HCT116 (cell line): Measurements from ENCODE around the gene ZNF367. TPM values are rescaled to one million over a fixed set of nuclear protein-coding genes. Genes with fewer than 3 reads are reported as not detected.

Experiments
- ATAC-seq: fragments of 200-7000 bp; cut with Tn5 transposase; 2 replicates; pipeline ENCODE4 v1.9.1; 2020; ENCODE audit warnings: mild to moderate bottlenecking, moderate library complexity
- BruUV-seq: library from RNA; stranded (reverse); fragments of 400-500 nt; replicated peaks from 2 replicates; lab custom pipeline; 2021; lab: Mats Ljungman, UMichigan
- CTCF ChIA-PET: fragments of 300-600 bp; sonication (Branson Sonifier 250); formaldehyde crosslinking; loops from one replicate; lab custom pipeline; 2021; ENCODE audit warnings: antibody characterized with exemption; lab: Charles Lee
- POLR2A ChIA-PET: fragments of 300-600, 350-600 bp; sonication (Branson Sonifier 250); formaldehyde crosslinking; loops from one replicate; lab custom pipeline; 2021; ENCODE audit warnings: antibody characterized with exemption; lab: Charles Lee
- RAD21 ChIA-PET, 2 experiments: fragments of 300-600 bp; sonication (Branson Sonifier 250); formaldehyde crosslinking; loops; one replicate each; lab custom pipeline; 2023; ENCODE audit warnings: low total read pairs in 2 of 2; ENCODE audit not compliant: uncharacterized antibody in 2 of 2, unreplicated experiment in 2 of 2, low non-redundant PET in 1 of 2; lab: Charles Lee
- DNase-seq: peaks from one replicate; pipeline ENCODE4 v3.0.0-alpha.2; 2010; ENCODE audit warnings: low read depth, low spot score
- H2AFZ ChIP-seq: fragments of 200-600 bp; shearing (Covaris generic), sonication (generic); 2 replicates; pipeline ENCODE4 v1.6.1; 2017; ENCODE audit warnings: low read depth, mixed run types, mixed read lengths, antibody characterized with exemption, low read length; ENCODE audit not compliant: poor library complexity, severe bottlenecking
- H3K27ac ChIP-seq: 2 replicates; pipeline ENCODE4 v1.5.1; 2012; ENCODE audit warnings: low read depth, low read length
- H3K27me3 ChIP-seq: fragments of 200-600 bp; sonication (generic); 2 replicates; pipeline ENCODE4 v1.6.1; 2016; ENCODE audit warnings: mixed run types, low read length, mixed read lengths; ENCODE audit not compliant: insufficient read depth
- H3K36me3 ChIP-seq, 2 experiments: fragments of 200-500 bp in 1 of 2; fragments of 200-600 bp in 1 of 2; sonication (Bioruptor generic) in 1 of 2; sonication (generic) in 1 of 2; 2 replicates each; pipeline versions ENCODE4 v1.5.1 to v1.6.1; 2014 to 2016; ENCODE audit warnings: low read length in 2 of 2, inconsistent platforms in 1 of 2, mixed read lengths in 1 of 2, mixed run types in 1 of 2; ENCODE audit not compliant: insufficient read depth in 2 of 2, control insufficient read depth in 1 of 2
- H3K4me1 ChIP-seq, 2 experiments: fragments of 200-600 bp in 1 of 2; sonication (generic) in 1 of 2; 2 replicates each; pipeline versions ENCODE4 v1.5.1 to v1.6.1; 2012 to 2017; ENCODE audit warnings: low read length in 2 of 2, inconsistent platforms in 1 of 2, mild to moderate bottlenecking in 1 of 2, mixed read lengths in 1 of 2, mixed run types in 1 of 2, moderate library complexity in 1 of 2; ENCODE audit not compliant: insufficient read depth in 2 of 2, control insufficient read depth in 1 of 2
- H3K4me2 ChIP-seq: fragments of 200-600 bp; sonication (generic); 2 replicates; pipeline ENCODE4 v1.6.1; 2017; ENCODE audit warnings: mixed run types, low read length, mixed read lengths
- H3K4me3 ChIP-seq, 2 experiments: fragments of 200-600 bp in 1 of 2; sonication (generic) in 1 of 2; replicated peaks in 1 of 2; 2 replicates each; pipeline ENCODE4 v1.5.1; 2011 to 2016; ENCODE audit warnings: low read length in 2 of 2, control low read depth in 1 of 2, low read depth in 1 of 2, mild to moderate bottlenecking in 1 of 2, mixed read lengths in 1 of 2, mixed run types in 1 of 2
- H3K79me2 ChIP-seq: fragments of 200-600 bp; sonication (generic); 2 replicates; pipeline ENCODE4 v1.6.1; 2017; ENCODE audit warnings: mild to moderate bottlenecking, mixed run types, low read length, moderate library complexity, mixed read lengths; ENCODE audit not compliant: insufficient read depth
- H3K9ac ChIP-seq: fragments of 200-600 bp; sonication (generic); 2 replicates; pipeline ENCODE4 v1.6.1; 2016; ENCODE audit warnings: low read length, mixed read lengths
- H3K9me2 ChIP-seq: fragments of 200-600 bp; sonication (generic), shearing (Covaris generic); 2 replicates; pipeline ENCODE4 v1.6.1; 2017; ENCODE audit warnings: mixed run types, mild to moderate bottlenecking, moderate library complexity; ENCODE audit not compliant: insufficient read depth
- H3K9me3 ChIP-seq, 2 experiments: fragments of 200-500 bp in 1 of 2; fragments of 200-600 bp in 1 of 2; sonication (Bioruptor generic) in 1 of 2; sonication (generic) in 1 of 2; 2 replicates each; pipeline ENCODE4 v1.6.1; 2014 to 2017; ENCODE audit warnings: low read length in 2 of 2, mixed read lengths in 2 of 2, inconsistent platforms in 1 of 2, low read depth in 1 of 2, mild to moderate bottlenecking in 1 of 2, mixed run types in 1 of 2, moderate library complexity in 1 of 2; ENCODE audit not compliant: control insufficient read depth in 1 of 2, insufficient read depth in 1 of 2
- H4K20me1 ChIP-seq: fragments of 200-600 bp; sonication (generic), shearing (Covaris generic); 2 replicates; pipeline ENCODE4 v1.6.1; 2017; ENCODE audit warnings: mixed run types, mild to moderate bottlenecking, moderate library complexity; ENCODE audit not compliant: insufficient read depth
- CEBPB ChIP-seq: IDR thresholded peaks from 2 replicates; pipeline ENCODE4 v1.6.1; 2012; ENCODE audit warnings: low read depth
- ELF1 ChIP-seq: IDR thresholded peaks from 2 replicates; pipeline ENCODE4 v1.6.1; 2012; ENCODE audit warnings: low read depth, borderline replicate concordance
- FOSL1 ChIP-seq: IDR thresholded peaks from 2 replicates; pipeline ENCODE4 v1.6.1; 2012; ENCODE audit warnings: low read depth
- YY1 ChIP-seq: IDR thresholded peaks from 2 replicates; pipeline ENCODE4 v1.6.1; 2011; ENCODE audit warnings: low read length, low read depth, moderate library complexity, mild to moderate bottlenecking; ENCODE audit not compliant: insufficient replicate concordance; ENCODE audit errors: extremely low read depth
- intact Hi-C: fragments of 100-400 bp; cut with micrococcal nuclease; formaldehyde crosslinking; loops from 2 replicates; pipeline ENCODE4 v1.10.0; 2022
- total RNA-seq: library from RNA; stranded (reverse); gene quantifications from one replicate; pipeline ENCODE4 v1.2.1, GENCODE V29; 2021; ENCODE audit not compliant: unreplicated experiment
- TF ChIP-seq, protein P1 (sequence below), 3 experiments: fragments of 200-600 bp in 1 of 3; sonication (generic) in 1 of 3; IDR thresholded peaks in 2 of 3; conservative IDR thresholded peaks in 1 of 3; 2 replicates each; pipeline ENCODE4 v1.5.1; 2012 to 2017; ENCODE audit warnings: low read depth in 2 of 3, low read length in 2 of 3, antibody characterized with exemption in 1 of 3, borderline replicate concordance in 1 of 3, control low read depth in 1 of 3, mild to moderate bottlenecking in 1 of 3, mixed read lengths in 1 of 3, mixed run types in 1 of 3, moderate library complexity in 1 of 3; ENCODE audit not compliant: insufficient read depth in 1 of 3
- TF ChIP-seq, protein P2 (sequence below): IDR thresholded peaks from 2 replicates; pipeline ENCODE4 v1.6.1; 2012
- TF ChIP-seq, protein P3 (sequence below): IDR thresholded peaks from 2 replicates; pipeline ENCODE4 v1.6.1; 2012; ENCODE audit warnings: low read depth

The ZNF367 gene
- total RNA-seq, 1 experiment from 2014 or later, result 18.1 TPM

DNA sequence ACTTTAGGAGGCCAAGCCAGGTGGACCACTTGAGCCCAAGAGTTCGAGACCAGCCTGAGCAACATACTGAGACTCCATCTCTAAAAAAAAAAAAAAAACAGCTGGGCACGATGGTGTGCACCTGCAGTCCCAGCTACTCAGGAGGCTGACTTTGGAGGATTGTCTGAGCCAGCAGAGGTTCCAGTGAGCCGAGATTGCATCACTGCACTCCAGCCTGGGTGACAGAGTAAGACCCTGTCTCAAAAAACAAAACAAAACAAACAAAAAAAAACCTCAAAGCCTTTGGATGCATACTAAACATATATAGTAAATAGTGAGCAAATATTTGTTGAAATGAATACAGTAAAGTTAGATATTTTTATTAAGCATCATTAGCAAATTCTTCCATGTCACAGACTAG, 40.0 kb downstream of the ZNF367 start:
- Histone ChIP-seq H3K27ac (peak overlapping the region; percentile 78), H2AFZ (no peak overlapping the region), H3K9ac (no peak overlapping the region), H3K4me3 (no peak overlapping the region), H3K27me3 (no peaks in the 10 kb centered on the region), H3K79me2 (peaks cover 42% of the 10 kb centered on the region), H3K4me1 (peaks cover 41 to 60% of the 10 kb centered on the region in 2 experiments), H3K9me3 (no peaks in the 10 kb centered on the region), H3K9me2 (no peaks in the 10 kb centered on the region), H3K36me3 (no peaks in the 10 kb centered on the region), H4K20me1 (no peaks in the 10 kb centered on the region), H3K4me2 (peak overlapping the region; percentile 57)
- ChIA-PET RAD21 (no interaction called here), POLR2A (no interaction called here), CTCF (no interaction called here)
- ATAC-seq (no peak), DNase-seq (no peak)
- TF ChIP-seq CEBPB (0 out of 2 replicates have a peak, but pooled peaks have one; percentile 14), YY1 (no peak), FOSL1 (no peak), ELF1 (no peak)
- TF ChIP-seq, protein P1, sequence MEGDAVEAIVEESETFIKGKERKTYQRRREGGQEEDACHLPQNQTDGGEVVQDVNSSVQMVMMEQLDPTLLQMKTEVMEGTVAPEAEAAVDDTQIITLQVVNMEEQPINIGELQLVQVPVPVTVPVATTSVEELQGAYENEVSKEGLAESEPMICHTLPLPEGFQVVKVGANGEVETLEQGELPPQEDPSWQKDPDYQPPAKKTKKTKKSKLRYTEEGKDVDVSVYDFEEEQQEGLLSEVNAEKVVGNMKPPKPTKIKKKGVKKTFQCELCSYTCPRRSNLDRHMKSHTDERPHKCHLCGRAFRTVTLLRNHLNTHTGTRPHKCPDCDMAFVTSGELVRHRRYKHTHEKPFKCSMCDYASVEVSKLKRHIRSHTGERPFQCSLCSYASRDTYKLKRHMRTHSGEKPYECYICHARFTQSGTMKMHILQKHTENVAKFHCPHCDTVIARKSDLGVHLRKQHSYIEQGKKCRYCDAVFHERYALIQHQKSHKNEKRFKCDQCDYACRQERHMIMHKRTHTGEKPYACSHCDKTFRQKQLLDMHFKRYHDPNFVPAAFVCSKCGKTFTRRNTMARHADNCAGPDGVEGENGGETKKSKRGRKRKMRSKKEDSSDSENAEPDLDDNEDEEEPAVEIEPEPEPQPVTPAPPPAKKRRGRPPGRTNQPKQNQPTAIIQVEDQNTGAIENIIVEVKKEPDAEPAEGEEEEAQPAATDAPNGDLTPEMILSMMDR (IDR thresholded peaks at IDR 0.05 in 2 of 3, conservative IDR thresholded peaks at IDR 0.05 in 1 of 3; ENCODE audit: borderline replicate concordance in 1 of 3, insufficient read depth in 1 of 3, low read depth in 2 of 3, low read length in 2 of 3), result no peak
- TF ChIP-seq, protein P2, sequence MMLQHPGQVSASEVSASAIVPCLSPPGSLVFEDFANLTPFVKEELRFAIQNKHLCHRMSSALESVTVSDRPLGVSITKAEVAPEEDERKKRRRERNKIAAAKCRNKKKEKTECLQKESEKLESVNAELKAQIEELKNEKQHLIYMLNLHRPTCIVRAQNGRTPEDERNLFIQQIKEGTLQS, result no peak
- TF ChIP-seq, protein P3, sequence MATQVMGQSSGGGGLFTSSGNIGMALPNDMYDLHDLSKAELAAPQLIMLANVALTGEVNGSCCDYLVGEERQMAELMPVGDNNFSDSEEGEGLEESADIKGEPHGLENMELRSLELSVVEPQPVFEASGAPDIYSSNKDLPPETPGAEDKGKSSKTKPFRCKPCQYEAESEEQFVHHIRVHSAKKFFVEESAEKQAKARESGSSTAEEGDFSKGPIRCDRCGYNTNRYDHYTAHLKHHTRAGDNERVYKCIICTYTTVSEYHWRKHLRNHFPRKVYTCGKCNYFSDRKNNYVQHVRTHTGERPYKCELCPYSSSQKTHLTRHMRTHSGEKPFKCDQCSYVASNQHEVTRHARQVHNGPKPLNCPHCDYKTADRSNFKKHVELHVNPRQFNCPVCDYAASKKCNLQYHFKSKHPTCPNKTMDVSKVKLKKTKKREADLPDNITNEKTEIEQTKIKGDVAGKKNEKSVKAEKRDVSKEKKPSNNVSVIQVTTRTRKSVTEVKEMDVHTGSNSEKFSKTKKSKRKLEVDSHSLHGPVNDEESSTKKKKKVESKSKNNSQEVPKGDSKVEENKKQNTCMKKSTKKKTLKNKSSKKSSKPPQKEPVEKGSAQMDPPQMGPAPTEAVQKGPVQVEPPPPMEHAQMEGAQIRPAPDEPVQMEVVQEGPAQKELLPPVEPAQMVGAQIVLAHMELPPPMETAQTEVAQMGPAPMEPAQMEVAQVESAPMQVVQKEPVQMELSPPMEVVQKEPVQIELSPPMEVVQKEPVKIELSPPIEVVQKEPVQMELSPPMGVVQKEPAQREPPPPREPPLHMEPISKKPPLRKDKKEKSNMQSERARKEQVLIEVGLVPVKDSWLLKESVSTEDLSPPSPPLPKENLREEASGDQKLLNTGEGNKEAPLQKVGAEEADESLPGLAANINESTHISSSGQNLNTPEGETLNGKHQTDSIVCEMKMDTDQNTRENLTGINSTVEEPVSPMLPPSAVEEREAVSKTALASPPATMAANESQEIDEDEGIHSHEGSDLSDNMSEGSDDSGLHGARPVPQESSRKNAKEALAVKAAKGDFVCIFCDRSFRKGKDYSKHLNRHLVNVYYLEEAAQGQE, result no peak
- intact Hi-C loops, result no loop called here
- BruUV-seq, result no TSS peak
